ENCODE measurements around the gene ZMPSTE24.

DNA sequence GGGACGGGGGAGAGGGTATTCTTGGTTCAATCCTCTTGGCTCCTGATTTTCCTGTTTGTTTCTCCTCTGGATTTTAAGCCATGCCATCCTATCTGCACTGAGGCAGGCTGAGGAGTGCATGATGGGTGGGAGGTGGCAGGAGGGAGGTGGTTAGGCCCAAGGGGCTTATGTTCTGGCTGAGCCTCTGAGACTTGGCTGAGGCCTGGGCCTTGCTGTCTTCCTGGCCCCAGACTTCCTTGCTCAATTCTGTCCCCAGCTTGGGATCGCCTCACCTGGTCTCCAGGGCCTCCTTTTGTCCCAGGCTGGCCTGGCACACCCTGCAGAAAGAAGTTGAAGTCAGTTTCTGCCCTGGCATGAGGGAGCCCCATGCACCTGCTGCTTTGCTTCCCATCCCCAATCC lies 47.8 kb downstream of the ZMPSTE24 start:
- TF ChIP-seq POLR2A (IDR thresholded peaks at IDR 0.05; ENCODE audit: low read depth, low read length) = no peak
- TF ChIP-seq, protein P1, sequence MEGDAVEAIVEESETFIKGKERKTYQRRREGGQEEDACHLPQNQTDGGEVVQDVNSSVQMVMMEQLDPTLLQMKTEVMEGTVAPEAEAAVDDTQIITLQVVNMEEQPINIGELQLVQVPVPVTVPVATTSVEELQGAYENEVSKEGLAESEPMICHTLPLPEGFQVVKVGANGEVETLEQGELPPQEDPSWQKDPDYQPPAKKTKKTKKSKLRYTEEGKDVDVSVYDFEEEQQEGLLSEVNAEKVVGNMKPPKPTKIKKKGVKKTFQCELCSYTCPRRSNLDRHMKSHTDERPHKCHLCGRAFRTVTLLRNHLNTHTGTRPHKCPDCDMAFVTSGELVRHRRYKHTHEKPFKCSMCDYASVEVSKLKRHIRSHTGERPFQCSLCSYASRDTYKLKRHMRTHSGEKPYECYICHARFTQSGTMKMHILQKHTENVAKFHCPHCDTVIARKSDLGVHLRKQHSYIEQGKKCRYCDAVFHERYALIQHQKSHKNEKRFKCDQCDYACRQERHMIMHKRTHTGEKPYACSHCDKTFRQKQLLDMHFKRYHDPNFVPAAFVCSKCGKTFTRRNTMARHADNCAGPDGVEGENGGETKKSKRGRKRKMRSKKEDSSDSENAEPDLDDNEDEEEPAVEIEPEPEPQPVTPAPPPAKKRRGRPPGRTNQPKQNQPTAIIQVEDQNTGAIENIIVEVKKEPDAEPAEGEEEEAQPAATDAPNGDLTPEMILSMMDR (conservative IDR thresholded peaks at IDR 0.05; ENCODE audit: low read depth, low read length) = no peak
- no peak for TF ChIP-seq RCOR1 (IDR thresholded peaks at IDR 0.05; ENCODE audit: insufficient replicate concordance, low read length)
- no peak for TF ChIP-seq RFX5 (IDR thresholded peaks at IDR 0.05; ENCODE audit: low read depth, low read length)
- no peak for TF ChIP-seq SMC3 (IDR thresholded peaks at IDR 0.05; ENCODE audit: low read depth, low read length)
- no peak for TF ChIP-seq MAZ (IDR thresholded peaks at IDR 0.05; ENCODE audit: borderline replicate concordance, low read depth, low read length)
- TF ChIP-seq CEBPB (IDR thresholded peaks at IDR 0.05; ENCODE audit: low read depth, low read length) = no peak
- no peak for TF ChIP-seq MXI1 (IDR thresholded peaks at IDR 0.05; ENCODE audit: borderline replicate concordance, low read depth, low read length)
- no peak for TF ChIP-seq USF2 (IDR thresholded peaks at IDR 0.05; ENCODE audit: low read depth, low read length)
- TF ChIP-seq CHD1 (IDR thresholded peaks at IDR 0.05; ENCODE audit: low read depth, low read length) = no peak
- TF ChIP-seq MAFK (IDR thresholded peaks at IDR 0.05; ENCODE audit: low read depth, low read length) = no peak
- TF ChIP-seq RAD21 (IDR thresholded peaks at IDR 0.05; ENCODE audit: low read length) = no peak
